ENCODE measurements around the gene BCAN.

- TF ChIP-seq CTCF (IDR thresholded peaks at IDR 0.05; ENCODE audit: control extremely low read depth in 1 of 3, insufficient read depth in 1 of 3, low read depth in 1 of 3, low read length in 3 of 3) (no peak), MAFK (IDR thresholded peaks at IDR 0.05; ENCODE audit: low read depth, low read length) (no peak), POLR2A (IDR thresholded peaks at IDR 0.05; ENCODE audit: control extremely low read depth in 1 of 2, low read depth in 2 of 2, low read length in 2 of 2) (no peak), E2F6 (IDR thresholded peaks at IDR 0.05) (no peak), MAX (IDR thresholded peaks at IDR 0.05) (no peak), NRF1 (IDR thresholded peaks at IDR 0.05; ENCODE audit: low read depth, low read length) (no peak), HDAC6 (IDR thresholded peaks at IDR 0.05; ENCODE audit: low read depth, low read length) (no peak)
Measured at GRCh38 chr1:156626079-156626438, 15.9 kb upstream of the BCAN start.

Measured in H1 (cell line).